ENCODE results near the gene TNFAIP8L2.
"Not testable (repeated sequence)": the region's sequence is repeated elsewhere in the genome, so short reads cannot be mapped to it uniquely, and the experiment has no call there.

The TNFAIP8L2 gene

DNA sequence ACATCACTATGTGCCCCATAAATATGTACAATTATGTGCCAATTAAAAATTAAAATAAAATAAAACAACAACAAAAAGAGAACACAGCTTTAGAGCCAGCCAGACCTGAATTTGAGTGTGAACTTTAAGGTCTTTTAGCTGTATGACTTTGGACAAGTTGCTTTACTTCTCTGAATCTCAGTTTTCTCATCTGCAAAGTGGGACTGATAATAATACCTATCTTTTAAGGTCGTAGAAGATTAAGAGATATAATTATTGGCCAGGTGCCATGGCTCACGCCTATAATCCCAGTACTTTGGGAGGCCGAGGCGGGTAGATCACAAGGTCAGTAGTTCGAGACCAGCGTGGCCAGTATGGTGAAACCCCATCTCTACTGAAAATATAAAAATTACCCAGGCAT, 36.9 kb downstream of the TNFAIP8L2 start:
- DNase-seq = no peak

DNA sequence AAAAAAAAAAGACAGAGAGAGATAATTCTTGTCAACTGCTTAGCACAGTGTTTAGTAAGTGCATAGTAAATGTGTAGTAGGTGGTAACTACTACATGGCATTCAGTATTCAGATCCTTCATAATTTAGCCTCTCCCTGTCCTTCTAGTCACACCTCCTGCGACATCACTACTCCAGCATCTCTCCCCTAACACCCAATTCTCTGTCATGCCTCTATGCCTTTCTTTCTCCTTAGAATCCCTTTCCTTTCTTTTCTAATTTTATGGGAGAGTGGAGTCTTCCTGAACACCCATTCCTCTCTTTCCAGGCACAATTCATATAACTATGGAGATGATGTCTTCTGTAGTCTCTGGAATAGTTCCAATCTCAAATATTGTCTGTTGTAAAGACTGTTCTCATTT, 37.4 kb downstream of the TNFAIP8L2 start:
- no peak for DNase-seq

DNA sequence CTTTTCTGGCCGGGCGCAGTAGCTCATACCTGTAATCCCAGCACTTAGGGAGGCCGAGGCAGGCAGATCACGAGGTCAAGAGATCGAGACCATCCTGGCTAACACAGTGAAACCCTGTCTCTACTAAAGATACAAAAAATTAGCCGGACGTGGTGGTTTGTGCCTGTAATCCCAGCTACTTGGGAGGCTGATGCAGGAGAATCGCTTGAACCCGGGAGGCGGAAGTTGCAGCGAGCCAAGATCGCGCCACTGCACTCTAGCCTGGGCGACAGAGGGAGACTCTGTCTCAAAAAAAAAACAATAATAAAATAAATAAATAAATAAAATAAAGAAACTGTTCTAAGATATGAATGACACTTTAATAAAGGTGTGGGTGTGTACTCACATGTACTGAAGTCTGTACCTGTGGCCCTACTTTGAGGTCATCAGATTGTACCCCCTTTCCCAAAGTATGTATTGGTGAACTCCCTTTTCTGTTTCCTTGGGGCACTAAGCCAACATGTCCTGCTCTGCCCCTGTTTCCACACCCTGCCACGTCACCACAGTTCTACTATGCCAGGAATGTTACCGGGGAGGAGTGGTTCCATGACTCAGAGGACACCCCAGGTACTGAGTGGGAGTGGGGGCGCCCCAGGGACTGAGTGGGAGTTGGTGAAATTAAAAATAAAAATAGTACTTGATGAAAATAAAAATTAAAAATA, 38.6 kb downstream of the TNFAIP8L2 start:
- DNase-seq = not testable (repeated sequence)

DNA sequence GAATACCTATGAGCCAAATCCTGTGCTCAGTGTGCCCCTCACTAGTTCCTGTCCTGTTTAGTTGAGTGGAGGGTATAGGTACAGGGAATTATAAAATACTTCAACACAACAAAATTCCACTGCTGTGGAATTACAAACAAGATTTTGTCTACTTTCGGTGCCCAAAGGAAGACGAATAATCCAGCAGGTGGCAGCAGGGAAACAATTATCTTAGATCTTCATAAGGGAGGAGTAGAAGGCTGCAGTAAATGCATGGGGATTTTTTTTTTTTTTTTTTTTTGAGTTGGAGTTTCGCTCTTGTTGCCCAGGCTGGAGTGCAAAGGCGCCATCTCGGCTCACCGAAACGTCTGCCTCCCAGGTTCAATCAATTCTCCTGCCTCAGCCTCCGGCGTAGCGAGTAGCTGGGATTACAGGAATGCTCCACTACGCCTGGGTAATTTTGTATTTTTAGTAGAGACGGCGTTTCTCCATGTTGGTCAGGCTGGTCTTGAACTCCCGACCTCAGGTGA, 39.9 kb downstream of the TNFAIP8L2 start:
- DNase-seq = peak; percentile 94

DNA sequence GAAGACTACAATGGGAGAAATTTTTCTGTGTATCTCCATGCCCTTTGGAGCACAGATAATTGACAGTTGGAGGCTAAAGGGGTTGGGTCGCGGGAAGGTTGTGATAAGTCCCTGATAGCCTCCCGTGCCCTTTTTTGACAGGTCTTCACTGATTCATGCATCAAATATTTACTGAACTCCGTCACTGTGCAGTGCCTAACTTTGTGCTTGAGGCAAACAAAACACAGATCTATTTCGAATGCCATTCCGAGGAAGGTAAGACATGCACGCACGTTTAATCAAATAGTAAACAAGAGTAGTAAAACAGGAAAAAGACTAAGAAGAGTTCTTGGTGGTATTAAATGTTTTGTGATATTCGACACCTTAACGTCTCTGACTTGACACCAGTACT, 41.4 kb downstream of the TNFAIP8L2 start:
- DNase-seq = peak; percentile 79

DNA sequence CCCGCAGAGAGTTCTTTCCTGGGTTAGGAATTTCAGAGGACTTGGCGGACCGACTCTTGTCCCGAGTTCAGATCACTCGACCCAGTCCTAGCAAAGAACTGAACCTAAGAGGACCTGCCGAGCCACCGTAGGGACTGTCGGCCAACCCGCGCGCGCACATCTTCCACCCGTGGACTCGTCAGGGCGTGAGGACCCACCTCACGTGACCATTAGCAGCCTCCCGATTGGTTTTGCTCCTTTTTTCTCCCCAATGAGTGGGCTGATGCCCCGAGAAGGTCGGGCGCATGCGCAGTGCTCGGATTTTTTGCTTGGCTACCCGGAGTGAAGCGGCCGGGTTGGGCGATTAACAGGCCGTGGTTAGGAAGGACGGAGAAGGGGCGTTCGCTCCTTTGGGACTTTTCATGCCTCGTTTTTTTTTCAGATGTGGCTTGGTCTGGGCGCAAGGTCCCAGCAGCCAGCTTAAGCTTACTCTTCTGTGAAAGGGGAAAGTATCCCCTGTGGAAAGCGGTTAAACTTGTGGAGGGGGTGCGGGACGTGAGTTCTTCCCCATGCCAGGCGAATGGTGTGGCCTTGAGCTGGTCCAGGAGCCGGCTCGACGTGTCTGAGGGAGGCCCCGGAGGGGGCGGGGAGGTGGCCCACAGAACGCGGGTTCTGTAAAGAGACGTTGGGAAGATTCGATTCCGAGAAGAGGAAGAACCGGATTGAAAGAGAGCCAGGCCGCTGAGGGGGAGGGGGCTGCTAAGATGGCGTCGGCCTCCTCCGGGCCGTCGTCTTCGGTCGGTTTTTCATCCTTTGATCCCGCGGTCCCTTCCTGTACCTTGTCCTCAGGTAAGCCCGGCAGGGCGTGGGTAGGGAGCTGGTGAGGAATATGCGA, 42.0 kb downstream of the TNFAIP8L2 start, which contains the start of gene PIP5K1A:
PIP5K1A (plus strand) TSS at position 299 of the 874 bp plus-strand sequence; CDS start at position 744, 445 bp downstream.
- DNase-seq = peak; percentile 100

DNA sequence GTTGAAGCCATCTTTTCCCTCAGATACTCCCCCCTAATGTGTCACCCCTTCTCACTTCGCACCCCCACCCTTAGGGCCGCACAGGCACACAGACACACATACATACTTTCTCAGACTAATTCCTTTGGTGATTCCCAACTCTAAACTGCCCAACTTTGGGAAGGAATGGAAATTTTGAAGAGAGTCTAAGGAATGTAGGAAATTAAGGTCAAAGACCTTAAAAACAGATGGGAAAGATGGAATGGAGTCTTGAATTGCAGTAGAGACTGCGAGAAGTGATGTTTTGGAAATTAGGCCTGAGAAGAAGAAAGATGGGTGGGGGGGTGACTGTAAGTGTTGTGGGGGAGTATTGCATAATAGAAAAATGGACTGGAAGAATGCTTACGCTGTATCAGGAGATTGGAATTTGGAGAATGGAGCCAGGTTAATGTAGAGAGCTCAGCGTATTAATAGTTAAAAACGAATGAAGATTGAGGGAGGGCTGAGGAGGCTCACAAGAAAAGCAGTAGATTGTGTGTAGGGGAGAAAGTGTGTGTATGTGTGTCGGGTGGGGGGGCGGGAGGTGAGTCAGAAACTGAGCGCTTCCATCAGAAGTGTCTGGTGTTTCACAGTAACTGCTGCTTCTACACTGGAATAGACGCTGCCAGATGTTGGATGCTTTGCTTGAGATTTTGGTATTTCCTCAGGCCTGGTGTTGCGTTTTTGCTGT, 43.6 kb downstream of the TNFAIP8L2 start:
- no peak for DNase-seq

DNA sequence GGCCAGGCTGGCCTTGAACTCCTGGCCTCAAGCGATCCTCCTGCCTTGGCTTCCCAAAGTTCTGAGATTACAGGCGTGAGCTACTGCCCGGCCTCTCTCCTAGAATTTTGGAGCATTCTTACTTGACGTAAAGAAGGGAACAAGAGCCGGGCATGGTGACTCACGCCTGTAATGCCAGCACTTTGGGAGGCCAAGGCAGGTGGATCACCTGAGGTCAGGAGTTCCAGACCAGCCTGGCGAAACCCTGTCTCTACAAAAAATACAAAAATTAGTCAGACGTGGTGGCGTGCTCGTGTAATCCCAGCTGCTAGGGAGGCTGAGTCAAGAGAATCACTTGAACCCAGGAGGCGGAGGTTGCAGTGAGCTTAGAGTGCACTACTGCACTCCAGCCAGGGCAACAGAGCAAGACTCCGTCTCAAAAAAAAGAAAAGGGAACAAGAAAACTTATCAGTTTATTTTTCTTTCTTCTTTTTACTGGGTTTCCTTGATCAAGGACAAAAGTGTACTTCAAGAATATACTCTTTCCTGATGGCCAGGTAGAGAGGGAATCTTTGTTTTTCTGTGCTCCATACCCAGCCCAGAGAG, 49.0 kb downstream of the TNFAIP8L2 start:
- DNase-seq = not testable (repeated sequence)
